ENCODE measurements around the gene GGT5.

GGT5 gene

GRCh38 chr22:24188705-24189248, 56.1 kb downstream of the GGT5 start:
- in situ Hi-C loops (cut with HindIII; ENCODE audit: low sequenced_read_pairs), result no loop called here
- no peak for DNase-seq (ENCODE audit: low read depth, low spot score)
- H3K4me3 ChIP-seq (ENCODE audit: low read depth, low read length), result no peak overlapping the region
- no peak for TF ChIP-seq CTCF (IDR thresholded peaks at IDR 0.05; ENCODE audit: low read depth, low read length)

- in situ Hi-C loops (cut with HindIII; ENCODE audit: low sequenced_read_pairs), result no loop called here
- TF ChIP-seq CTCF (IDR thresholded peaks at IDR 0.05; ENCODE audit: low read depth, low read length), result no peak
Measured at GRCh38 chr22:24187731-24188644, 56.9 kb downstream of the GGT5 start.

GRCh38 chr22:24186892-24187670, 57.8 kb downstream of the GGT5 start:
- no peak overlapping the region for H3K4me3 ChIP-seq (ENCODE audit: low read depth, low read length)
- in situ Hi-C loops (cut with HindIII; ENCODE audit: low sequenced_read_pairs), result no loop called here
- TF ChIP-seq CTCF (IDR thresholded peaks at IDR 0.05; ENCODE audit: low read depth, low read length), result no peak
- DNase-seq (ENCODE audit: low read depth, low spot score), result no peak

More at GRCh38 chr22:24187731-24188644, 56.9 kb downstream of the GGT5 start:
- H3K4me3 ChIP-seq (ENCODE audit: low read depth, low read length), result no peak overlapping the region
- no peak for DNase-seq (ENCODE audit: low read depth, low spot score)

- in situ Hi-C loops (cut with HindIII; ENCODE audit: low sequenced_read_pairs), result no loop called here
Measured at GRCh38 chr22:24186352-24186740, 58.5 kb downstream of the GGT5 start.

GRCh38 chr22:24185501-24186351, 59.2 kb downstream of the GGT5 start:
- no peak for TF ChIP-seq CTCF (IDR thresholded peaks at IDR 0.05; ENCODE audit: low read depth, low read length)
- no peak overlapping the region for H3K4me3 ChIP-seq (ENCODE audit: low read depth, low read length)
- no peak for DNase-seq (ENCODE audit: low read depth, low spot score)
- in situ Hi-C loops (cut with HindIII; ENCODE audit: low sequenced_read_pairs), result no loop called here

More at GRCh38 chr22:24186352-24186740, 58.5 kb downstream of the GGT5 start:
- no peak overlapping the region for H3K4me3 ChIP-seq (ENCODE audit: low read depth, low read length)
- TF ChIP-seq CTCF (IDR thresholded peaks at IDR 0.05; ENCODE audit: low read depth, low read length), result no peak
- DNase-seq (ENCODE audit: low read depth, low spot score), result no peak

All from astrocyte of the spinal cord (primary cell).